Measurements from ENCODE around the gene SLC4A3.

The SLC4A3 gene

GRCh38 chr2:219638948-219639755 is 11.7 kb downstream of the SLC4A3 start:
- TF ChIP-seq YY1 (IDR thresholded peaks at IDR 0.05; ENCODE audit: insufficient read depth, insufficient read length): no peak
- no peak for TF ChIP-seq SUZ12 (IDR thresholded peaks at IDR 0.05; ENCODE audit: extremely low read depth, insufficient read depth, insufficient read length)
- no peak for TF ChIP-seq ZNF274 (IDR thresholded peaks at IDR 0.05; ENCODE audit: low read depth, low read length)
- H3K27me3 ChIP-seq (ENCODE audit: insufficient read depth, insufficient read length): peaks cover 5% of the 10 kb centered on the region
- DNase-seq (ENCODE audit: low read depth, low spot score): no peak
- H3K4me3 ChIP-seq (ENCODE audit: insufficient read length, low read depth): no peak overlapping the region
- H3K9me3 ChIP-seq (ENCODE audit: insufficient read depth, low read length): no peaks in the 10 kb centered on the region
- H3K36me3 ChIP-seq (ENCODE audit: insufficient read depth, insufficient read length, low read length): peaks cover 68% of the 10 kb centered on the region
- H3K4me1 ChIP-seq (ENCODE audit: insufficient read depth, insufficient read length): no peaks in the 10 kb centered on the region
- no peak overlapping the region for H3K9ac ChIP-seq (ENCODE audit: insufficient read length, low read depth)

DNA sequence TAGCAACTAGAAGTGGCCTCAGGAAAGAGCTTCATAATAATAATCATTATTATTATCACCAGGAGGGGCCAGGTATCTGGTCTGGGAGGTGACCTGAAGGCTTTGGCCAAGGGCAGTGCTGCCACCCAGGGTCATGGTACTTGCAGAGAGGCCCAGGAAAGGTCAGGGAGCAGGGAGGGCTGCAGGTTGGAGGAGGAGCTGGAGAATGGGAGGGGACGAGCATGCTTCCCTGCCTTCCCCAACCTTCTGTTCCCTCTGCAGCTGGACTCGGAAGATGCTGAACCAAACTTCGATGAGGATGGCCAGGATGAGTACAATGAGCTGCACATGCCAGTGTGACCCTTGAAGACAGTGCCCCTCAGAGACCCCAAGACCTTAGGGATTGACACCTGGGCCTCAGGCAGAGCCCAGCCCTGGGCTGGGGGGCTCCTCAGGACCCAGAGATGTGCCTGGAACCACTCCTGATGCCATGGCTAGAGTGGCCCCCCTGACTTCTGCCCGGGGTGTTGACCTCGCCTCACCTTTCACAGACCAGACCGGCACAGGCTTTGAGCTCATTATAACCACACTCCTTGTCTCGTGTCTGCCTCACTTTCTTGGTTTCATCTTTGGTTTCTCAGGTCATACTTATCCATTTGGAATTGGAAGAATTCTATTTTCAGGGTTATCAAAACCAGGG is 14.1 kb downstream of the SLC4A3 start:
- Histone ChIP-seq H3K9ac (ENCODE audit: insufficient read length, low read depth) (no peak overlapping the region), H3K9me3 (ENCODE audit: insufficient read depth, low read length) (no peaks in the 10 kb centered on the region), H3K36me3 (ENCODE audit: insufficient read depth, insufficient read length, low read length) (peaks cover 45% of the 10 kb centered on the region), H3K4me1 (ENCODE audit: insufficient read depth, insufficient read length) (peaks cover 9% of the 10 kb centered on the region), H3K4me3 (ENCODE audit: insufficient read length, low read depth) (no peak overlapping the region), H3K27me3 (ENCODE audit: insufficient read depth, insufficient read length) (peaks cover 5% of the 10 kb centered on the region)
- TF ChIP-seq ZNF274 (IDR thresholded peaks at IDR 0.05; ENCODE audit: low read depth, low read length) (no peak), YY1 (IDR thresholded peaks at IDR 0.05; ENCODE audit: insufficient read depth, insufficient read length) (no peak), SUZ12 (IDR thresholded peaks at IDR 0.05; ENCODE audit: extremely low read depth, insufficient read depth, insufficient read length) (no peak)
- no peak for DNase-seq (ENCODE audit: low read depth, low spot score)

- H3K27me3 ChIP-seq (ENCODE audit: insufficient read depth, insufficient read length): peaks cover 5% of the 10 kb centered on the region
- peaks cover 40% of the 10 kb centered on the region for H3K36me3 ChIP-seq (ENCODE audit: insufficient read depth, insufficient read length, low read length)
- H3K9me3 ChIP-seq (ENCODE audit: insufficient read depth, low read length): no peaks in the 10 kb centered on the region
- no peak overlapping the region for H3K4me3 ChIP-seq (ENCODE audit: insufficient read length, low read depth)
- no peak for DNase-seq (ENCODE audit: low read depth, low spot score)
- TF ChIP-seq ZNF274 (IDR thresholded peaks at IDR 0.05; ENCODE audit: low read depth, low read length): no peak
- TF ChIP-seq YY1 (IDR thresholded peaks at IDR 0.05; ENCODE audit: insufficient read depth, insufficient read length): no peak
- no peak for TF ChIP-seq SUZ12 (IDR thresholded peaks at IDR 0.05; ENCODE audit: extremely low read depth, insufficient read depth, insufficient read length)
- no peak overlapping the region for H3K9ac ChIP-seq (ENCODE audit: insufficient read length, low read depth)
- H3K4me1 ChIP-seq (ENCODE audit: insufficient read depth, insufficient read length): peaks cover 9% of the 10 kb centered on the region
These were observed 14.6 kb downstream of the SLC4A3 start for GRCh38 chr2:219642069-219642454.

- Histone ChIP-seq H3K9ac (ENCODE audit: insufficient read length, low read depth) (no peak overlapping the region), H3K36me3 (ENCODE audit: insufficient read depth, insufficient read length, low read length) (peaks cover 35% of the 10 kb centered on the region), H3K9me3 (ENCODE audit: insufficient read depth, low read length) (no peaks in the 10 kb centered on the region), H3K4me1 (ENCODE audit: insufficient read depth, insufficient read length) (peaks cover 9% of the 10 kb centered on the region), H3K27me3 (ENCODE audit: insufficient read depth, insufficient read length) (peaks cover 5% of the 10 kb centered on the region), H3K4me3 (ENCODE audit: insufficient read length, low read depth) (no peak overlapping the region)
- DNase-seq (ENCODE audit: low read depth, low spot score): peak; percentile 96
- no peak for TF ChIP-seq SUZ12 (IDR thresholded peaks at IDR 0.05; ENCODE audit: extremely low read depth, insufficient read depth, insufficient read length)
- TF ChIP-seq YY1 (IDR thresholded peaks at IDR 0.05; ENCODE audit: insufficient read depth, insufficient read length): no peak
- TF ChIP-seq ZNF274 (IDR thresholded peaks at IDR 0.05; ENCODE audit: low read depth, low read length): no peak
These were observed 15.1 kb downstream of the SLC4A3 start for GRCh38 chr2:219642465-219643083.

DNA sequence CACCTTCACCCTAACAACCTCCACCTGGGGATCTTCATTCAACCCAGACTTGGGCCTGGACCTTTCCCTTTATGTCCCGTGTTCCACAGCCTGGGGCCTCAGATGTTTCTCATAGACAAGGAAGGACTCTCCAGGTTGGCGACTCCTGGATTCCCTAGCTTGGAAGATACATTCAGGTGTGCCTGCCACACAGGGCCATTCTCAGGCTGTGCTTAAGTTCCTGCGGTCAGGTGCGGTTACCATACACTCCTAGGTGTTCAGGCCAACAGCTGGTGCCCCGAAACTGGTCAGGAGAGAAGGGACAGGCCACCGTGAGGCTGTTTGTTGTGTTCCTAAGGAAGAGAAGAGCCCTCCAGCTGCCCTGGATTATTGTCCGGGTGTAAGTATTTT is 15.6 kb downstream of the SLC4A3 start:
- H3K9me3 ChIP-seq (ENCODE audit: insufficient read depth, low read length): no peaks in the 10 kb centered on the region
- H3K27me3 ChIP-seq (ENCODE audit: insufficient read depth, insufficient read length): peaks cover 5% of the 10 kb centered on the region
- TF ChIP-seq SUZ12 (IDR thresholded peaks at IDR 0.05; ENCODE audit: extremely low read depth, insufficient read depth, insufficient read length): no peak
- TF ChIP-seq ZNF274 (IDR thresholded peaks at IDR 0.05; ENCODE audit: low read depth, low read length): no peak
- no peak for TF ChIP-seq YY1 (IDR thresholded peaks at IDR 0.05; ENCODE audit: insufficient read depth, insufficient read length)
- H3K4me3 ChIP-seq (ENCODE audit: insufficient read length, low read depth): no peak overlapping the region
- no peak for DNase-seq (ENCODE audit: low read depth, low spot score)
- peaks cover 31% of the 10 kb centered on the region for H3K36me3 ChIP-seq (ENCODE audit: insufficient read depth, insufficient read length, low read length)
- H3K4me1 ChIP-seq (ENCODE audit: insufficient read depth, insufficient read length): peaks cover 9% of the 10 kb centered on the region
- H3K9ac ChIP-seq (ENCODE audit: insufficient read length, low read depth): no peak overlapping the region

- Histone ChIP-seq H3K9me3 (ENCODE audit: insufficient read depth, low read length) (no peaks in the 10 kb centered on the region), H3K4me1 (ENCODE audit: insufficient read depth, insufficient read length) (peaks cover 9% of the 10 kb centered on the region), H3K4me3 (ENCODE audit: insufficient read length, low read depth) (no peak overlapping the region), H3K9ac (ENCODE audit: insufficient read length, low read depth) (no peak overlapping the region), H3K36me3 (ENCODE audit: insufficient read depth, insufficient read length, low read length) (peaks cover 26% of the 10 kb centered on the region), H3K27me3 (ENCODE audit: insufficient read depth, insufficient read length) (peaks cover 5% of the 10 kb centered on the region)
- DNase-seq (ENCODE audit: low read depth, low spot score): no peak
- TF ChIP-seq YY1 (IDR thresholded peaks at IDR 0.05; ENCODE audit: insufficient read depth, insufficient read length) (no peak), SUZ12 (IDR thresholded peaks at IDR 0.05; ENCODE audit: extremely low read depth, insufficient read depth, insufficient read length) (no peak), ZNF274 (IDR thresholded peaks at IDR 0.05; ENCODE audit: low read depth, low read length) (no peak)
These were observed 16.5 kb downstream of the SLC4A3 start for GRCh38 chr2:219643788-219644398.
